HUES48 (cell line): ENCODE data around the gene ATG10.
"Not testable (repeated sequence)": the region's sequence is repeated elsewhere in the genome, so short reads cannot be mapped to it uniquely, and the experiment has no call there.

Experiments used
- H3K27ac ChIP-seq: one replicate; pipeline ENCODE4 v1.7.0; 2013; ENCODE audit warnings: low read depth, low read length, inconsistent platforms
- H3K27me3 ChIP-seq: 2 replicates; pipeline ENCODE4 v1.6.1; 2013; ENCODE audit warnings: mild to moderate bottlenecking, low read length; ENCODE audit not compliant: control insufficient read depth, insufficient read depth
- H3K36me3 ChIP-seq: 2 replicates; pipeline ENCODE4 v1.6.1; 2013; ENCODE audit warnings: low read length; ENCODE audit not compliant: control insufficient read depth, insufficient read depth
- H3K4me1 ChIP-seq: 2 replicates; pipeline ENCODE4 v1.6.1; 2013; ENCODE audit warnings: mild to moderate bottlenecking, low read length; ENCODE audit not compliant: control insufficient read depth, insufficient read depth
- H3K4me3 ChIP-seq: 2 replicates; pipeline ENCODE4 v1.5.1; 2013; ENCODE audit warnings: mild to moderate bottlenecking, low read depth, low read length
- H3K9ac ChIP-seq: 2 replicates; pipeline ENCODE4 v1.6.1; 2013; ENCODE audit warnings: mild to moderate bottlenecking, low read depth, low read length, moderate library complexity
- H3K9me3 ChIP-seq: 2 replicates; pipeline ENCODE4 v1.6.1; 2013; ENCODE audit warnings: low read length; ENCODE audit not compliant: control insufficient read depth, insufficient read depth

Gene ATG10

DNA sequence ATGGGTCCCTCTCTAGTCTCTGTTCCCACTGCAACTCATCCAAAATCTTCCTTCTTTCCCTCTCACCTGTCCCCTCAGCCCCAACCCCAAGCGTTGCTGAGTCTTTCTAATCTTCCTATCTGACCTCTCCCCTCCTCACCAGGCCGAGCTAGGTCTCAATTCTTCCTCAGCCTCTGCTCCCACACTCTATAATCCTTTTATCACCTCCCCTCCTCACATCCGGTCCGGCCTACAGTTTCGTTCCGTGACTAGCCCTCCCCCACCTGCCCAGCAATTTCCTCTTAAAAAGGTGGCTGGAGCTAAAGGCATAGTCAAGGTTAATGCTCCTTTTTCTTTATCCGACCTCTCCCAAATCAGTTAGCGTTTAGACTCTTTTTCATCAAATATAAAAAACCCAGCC is 17.0 kb upstream of the ATG10 start:
- H3K27ac ChIP-seq, H3K9ac ChIP-seq, H3K9me3 ChIP-seq, H3K27me3 ChIP-seq, H3K36me3 ChIP-seq, H3K4me3 ChIP-seq: not testable (repeated sequence)
- H3K4me1 ChIP-seq, result peaks cover 11% of the 10 kb centered on the region

DNA sequence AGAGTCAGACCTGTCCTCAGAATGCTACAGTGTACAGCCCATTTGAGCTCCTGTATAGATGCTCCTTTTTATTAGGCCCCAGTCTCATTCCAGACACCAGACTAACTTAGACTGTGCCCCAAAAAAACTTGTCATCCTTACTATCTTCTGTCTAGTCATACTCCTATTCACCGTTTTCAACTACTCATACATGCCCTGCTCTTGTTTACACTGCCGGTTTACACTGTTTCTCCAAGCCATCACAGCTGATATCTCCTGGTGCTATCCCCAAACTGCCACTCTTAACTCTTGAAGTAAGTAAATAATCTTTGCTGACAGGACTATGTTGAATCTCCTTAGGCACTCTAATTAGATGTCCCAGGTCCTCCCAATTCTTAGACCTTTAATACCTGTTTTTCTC is 13.7 kb upstream of the ATG10 start:
- not testable (repeated sequence) for H3K4me1 ChIP-seq, H3K4me3 ChIP-seq, H3K27me3 ChIP-seq, H3K9me3 ChIP-seq, H3K27ac ChIP-seq, H3K9ac ChIP-seq, H3K36me3 ChIP-seq

DNA sequence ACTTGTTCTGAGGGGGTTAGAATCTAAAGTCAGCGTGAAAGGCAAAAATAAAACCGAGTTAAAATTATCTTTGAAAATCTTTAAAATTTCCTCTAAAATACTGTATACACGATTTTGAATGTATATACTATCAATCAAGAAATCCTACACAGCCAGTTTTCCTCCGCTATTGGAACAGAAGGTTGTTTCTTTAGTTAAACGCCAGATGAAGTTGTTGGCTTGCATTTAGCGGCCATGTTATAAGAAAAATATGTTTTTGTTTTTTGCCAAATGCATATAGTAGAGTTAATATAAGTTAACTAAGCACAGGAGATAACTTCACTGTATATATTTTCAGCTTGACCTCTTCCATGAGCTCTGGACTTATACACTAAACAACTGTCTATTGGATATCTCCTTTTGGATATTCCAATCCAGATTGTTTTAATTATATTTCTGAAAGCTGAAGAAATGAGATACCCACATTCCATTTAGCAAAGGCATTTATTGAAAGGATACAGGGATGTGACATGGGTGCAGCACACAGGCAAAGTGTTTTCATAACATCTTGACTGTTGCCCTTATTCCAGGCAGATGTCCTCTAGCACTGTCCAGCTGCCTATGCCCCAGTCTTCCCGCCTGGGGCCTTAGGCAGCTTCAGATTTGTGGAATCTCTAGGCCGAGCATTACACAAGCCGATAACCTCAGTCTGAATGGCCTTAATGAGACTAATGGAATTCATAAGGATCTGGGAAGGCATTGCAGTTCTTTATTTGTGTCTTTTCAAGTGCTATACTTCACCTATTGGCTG is 10.0 kb upstream of the ATG10 start:
- no peaks in the 10 kb centered on the region for H3K9me3 ChIP-seq
- no peaks in the 10 kb centered on the region for H3K27me3 ChIP-seq
- no peak overlapping the region for H3K4me3 ChIP-seq
- no peak overlapping the region for H3K9ac ChIP-seq
- no peaks in the 10 kb centered on the region for H3K36me3 ChIP-seq
- no peak overlapping the region for H3K27ac ChIP-seq
- no peaks in the 10 kb centered on the region for H3K4me1 ChIP-seq

DNA sequence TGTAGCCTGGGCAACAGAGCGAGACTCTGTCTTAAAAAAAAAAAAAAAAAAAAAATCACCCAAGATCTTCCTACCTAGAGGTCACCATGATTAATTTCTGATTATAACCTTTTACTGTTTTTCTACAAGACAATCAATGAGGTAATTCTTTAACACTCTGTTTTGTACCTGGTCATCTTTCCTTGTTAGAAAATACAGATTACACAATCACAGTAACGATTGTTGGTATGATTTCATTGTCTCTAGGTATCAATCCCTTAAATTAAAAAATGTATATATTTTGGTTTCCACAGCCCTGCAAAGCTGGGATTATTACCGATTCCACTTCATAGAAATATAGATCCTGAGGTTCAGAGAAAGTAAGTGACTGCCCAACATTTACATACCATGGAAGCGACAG is 8.3 kb upstream of the ATG10 start:
- H3K27me3 ChIP-seq, result no peaks in the 10 kb centered on the region
- H3K4me3 ChIP-seq, result no peak overlapping the region
- H3K9ac ChIP-seq, result no peak overlapping the region
- no peaks in the 10 kb centered on the region for H3K4me1 ChIP-seq
- H3K36me3 ChIP-seq, result no peaks in the 10 kb centered on the region
- H3K9me3 ChIP-seq, result no peaks in the 10 kb centered on the region
- no peak overlapping the region for H3K27ac ChIP-seq

- H3K27me3 ChIP-seq, result no peaks in the 10 kb centered on the region
- no peak overlapping the region for H3K27ac ChIP-seq
- no peaks in the 10 kb centered on the region for H3K9me3 ChIP-seq
- no peak overlapping the region for H3K9ac ChIP-seq
- no peak overlapping the region for H3K4me3 ChIP-seq
- no peaks in the 10 kb centered on the region for H3K36me3 ChIP-seq
- peaks cover 6% of the 10 kb centered on the region; the same call in 1 of the 2 replicates for H3K4me1 ChIP-seq
Measured at GRCh38 chr5:81965524-81965923, 6.3 kb upstream of the ATG10 start.

GRCh38 chr5:81969226-81969625 is 2.6 kb upstream of the ATG10 start:
- Histone ChIP-seq H3K9ac (no peak overlapping the region), H3K36me3 (no peaks in the 10 kb centered on the region), H3K27ac (no peak overlapping the region), H3K9me3 (no peaks in the 10 kb centered on the region), H3K4me3 (no peak overlapping the region), H3K4me1 (peaks cover 20% of the 10 kb centered on the region), H3K27me3 (no peaks in the 10 kb centered on the region)

DNA sequence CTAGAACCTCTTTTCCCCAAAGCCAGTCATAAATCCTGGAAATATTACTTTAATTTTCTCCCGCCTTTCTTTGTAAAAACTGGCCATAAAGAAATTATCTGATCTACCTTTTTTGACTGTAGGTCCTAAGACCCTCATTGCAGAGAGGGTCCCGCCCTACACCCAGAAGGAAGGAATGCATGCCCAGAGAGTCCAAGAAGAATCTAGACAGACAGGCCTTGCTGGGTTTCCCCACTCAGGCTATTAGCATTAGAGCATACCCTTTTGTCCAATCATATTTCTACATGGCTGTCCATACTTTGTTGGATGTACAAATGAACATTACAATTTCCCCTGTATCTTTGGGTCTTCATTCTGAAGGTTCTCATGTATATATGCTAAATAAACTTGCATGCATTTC is 1.9 kb upstream of the ATG10 start:
- Histone ChIP-seq H3K4me3 (no peak overlapping the region), H3K27ac (no peak overlapping the region), H3K4me1 (peaks cover 26% of the 10 kb centered on the region), H3K9me3 (no peaks in the 10 kb centered on the region), H3K9ac (no peak overlapping the region), H3K27me3 (no peaks in the 10 kb centered on the region), H3K36me3 (no peaks in the 10 kb centered on the region)

DNA sequence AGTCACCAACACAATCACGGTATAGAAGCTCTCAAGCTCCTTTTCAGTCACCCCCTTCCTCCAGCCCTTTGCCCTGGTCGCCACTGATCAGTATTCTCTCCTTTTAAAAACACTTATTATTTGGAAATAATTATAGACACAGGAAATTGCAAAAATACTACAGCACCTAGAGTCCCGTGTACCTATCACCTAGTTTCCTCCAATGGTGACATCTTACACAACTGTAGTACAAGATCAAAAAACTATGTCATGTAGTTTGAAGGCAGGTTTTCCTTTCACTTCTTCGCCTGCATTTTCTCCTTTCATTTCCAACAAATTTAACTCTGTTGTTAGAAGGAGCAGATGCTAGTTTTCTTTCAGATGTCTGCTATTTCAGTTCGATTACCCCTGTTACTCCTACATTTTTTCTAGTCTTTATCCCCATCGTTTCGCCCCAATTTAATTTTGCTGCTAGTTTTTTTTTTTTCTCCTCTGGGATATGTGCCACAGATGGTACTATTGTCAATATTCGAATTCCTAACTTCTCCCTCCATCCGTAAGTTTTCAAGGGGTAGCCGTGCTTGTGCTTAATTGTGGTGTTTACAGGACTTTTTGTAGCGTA is 612 bp upstream of the ATG10 start:
- no peaks in the 10 kb centered on the region for H3K27me3 ChIP-seq
- H3K27ac ChIP-seq, result peak overlapping the region; percentile 99
- peak overlapping the region; percentile 77 for H3K4me3 ChIP-seq
- peak overlapping the region; percentile 81 for H3K9ac ChIP-seq
- no peaks in the 10 kb centered on the region for H3K9me3 ChIP-seq
- H3K4me1 ChIP-seq, result peaks cover 26% of the 10 kb centered on the region
- peaks cover under 1% of the 10 kb centered on the region; the same call in 1 of the 2 replicates for H3K36me3 ChIP-seq

DNA sequence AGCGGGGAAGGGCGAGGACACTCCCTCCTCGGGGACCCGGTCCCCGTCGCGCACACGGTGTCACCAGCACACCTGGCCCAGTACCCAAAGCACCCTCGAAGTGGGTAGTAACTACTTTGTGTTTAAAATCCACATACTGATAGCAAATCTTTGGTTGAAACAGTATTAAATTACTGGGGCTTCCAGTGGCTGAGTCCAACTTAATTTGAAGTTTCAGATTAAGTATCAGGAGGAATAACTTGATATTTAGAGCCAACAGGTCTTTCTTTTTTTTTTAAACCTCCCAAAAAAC is 615 bp downstream of the ATG10 start:
- Histone ChIP-seq H3K9me3 (no peaks in the 10 kb centered on the region), H3K4me3 (peak overlapping the region; percentile 77), H3K4me1 (peaks cover 26% of the 10 kb centered on the region)

GRCh38 chr5:81980160-81980559 is 8.3 kb downstream of the ATG10 start:
- Histone ChIP-seq H3K4me1 (peaks cover 26% of the 10 kb centered on the region), H3K27me3 (no peaks in the 10 kb centered on the region), H3K9me3 (peaks cover 5% of the 10 kb centered on the region; the same call in 1 of the 2 replicates), H3K9ac (peak overlapping the region; percentile 45; the same call in 1 of the 2 replicates), H3K27ac (peak overlapping the region; percentile 90), H3K4me3 (peak overlapping the region; percentile 41), H3K36me3 (peaks cover 15% of the 10 kb centered on the region; the same call in 1 of the 2 replicates)

More for the DNA sequence above, 615 bp downstream of the ATG10 start:
- Histone ChIP-seq H3K27me3 (no peaks in the 10 kb centered on the region), H3K27ac (peak overlapping the region; percentile 99), H3K9ac (peak overlapping the region; percentile 93), H3K36me3 (peaks cover 11% of the 10 kb centered on the region; the same call in 1 of the 2 replicates)

GRCh38 chr5:81980598-81981260 is 8.9 kb downstream of the ATG10 start:
- Histone ChIP-seq H3K9ac (peak overlapping the region; percentile 45; the same call in 1 of the 2 replicates), H3K27ac (peak overlapping the region; percentile 90)

More at GRCh38 chr5:81980598-81981260, 8.9 kb downstream of the ATG10 start:
- peaks cover 26% of the 10 kb centered on the region for H3K4me1 ChIP-seq
- H3K9me3 ChIP-seq, result peaks cover 5% of the 10 kb centered on the region; the same call in 1 of the 2 replicates
- H3K27me3 ChIP-seq, result no peaks in the 10 kb centered on the region
- H3K4me3 ChIP-seq, result peak overlapping the region; percentile 41
- H3K36me3 ChIP-seq, result peaks cover 18% of the 10 kb centered on the region; the same call in 1 of the 2 replicates
